Hepatocyte (in vitro differentiated cells): ENCODE measurements around the gene AEN.
"Not testable (repeated sequence)": the region's sequence is repeated elsewhere in the genome, so short reads cannot be mapped to it uniquely, and the experiment has no call there.

ENCODE experiments used
- EZH2 ChIP-seq: fragments of 200-600 bp; sonication (generic); IDR thresholded peaks from 2 replicates; pipeline ENCODE4 v1.6.1; 2016; ENCODE audit warnings: antibody characterized with exemption, mild to moderate bottlenecking, borderline replicate concordance
- EZH2phosphoT487 ChIP-seq: fragments of 200-600 bp; sonication (generic); IDR thresholded peaks from one replicate; pipeline ENCODE4 v1.6.1; 2018; ENCODE audit warnings: antibody characterized with exemption, mild to moderate bottlenecking, low read depth, moderate library complexity; ENCODE audit not compliant: unreplicated experiment, severe bottlenecking
- TF ChIP-seq, protein P1 (sequence below): fragments of 200-600 bp; sonication (generic); IDR thresholded peaks from 2 replicates; pipeline ENCODE4 v1.5.1; 2016; ENCODE audit warnings: antibody characterized with exemption, mild to moderate bottlenecking; ENCODE audit not compliant: poor library complexity

DNA sequence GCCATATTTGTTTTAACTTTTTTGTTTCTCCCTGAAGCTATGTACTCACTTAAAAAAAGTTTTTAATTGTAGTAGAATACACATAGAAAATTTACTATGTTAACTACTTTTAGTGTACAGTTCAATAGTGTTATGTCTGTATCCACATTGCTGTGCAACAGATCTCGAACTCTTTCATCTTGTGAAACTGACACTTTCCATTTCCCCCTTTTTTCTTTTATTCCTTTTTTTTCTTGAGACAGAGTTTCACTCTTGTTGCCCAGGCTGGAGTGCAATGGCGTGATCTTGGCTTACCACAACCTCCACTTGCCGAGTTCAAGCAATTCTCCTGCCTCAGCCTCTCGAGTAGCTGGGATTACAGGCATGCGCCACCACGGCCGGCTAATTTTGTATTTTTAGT is 11.7 kb downstream of the AEN start:
- TF ChIP-seq, protein P1, sequence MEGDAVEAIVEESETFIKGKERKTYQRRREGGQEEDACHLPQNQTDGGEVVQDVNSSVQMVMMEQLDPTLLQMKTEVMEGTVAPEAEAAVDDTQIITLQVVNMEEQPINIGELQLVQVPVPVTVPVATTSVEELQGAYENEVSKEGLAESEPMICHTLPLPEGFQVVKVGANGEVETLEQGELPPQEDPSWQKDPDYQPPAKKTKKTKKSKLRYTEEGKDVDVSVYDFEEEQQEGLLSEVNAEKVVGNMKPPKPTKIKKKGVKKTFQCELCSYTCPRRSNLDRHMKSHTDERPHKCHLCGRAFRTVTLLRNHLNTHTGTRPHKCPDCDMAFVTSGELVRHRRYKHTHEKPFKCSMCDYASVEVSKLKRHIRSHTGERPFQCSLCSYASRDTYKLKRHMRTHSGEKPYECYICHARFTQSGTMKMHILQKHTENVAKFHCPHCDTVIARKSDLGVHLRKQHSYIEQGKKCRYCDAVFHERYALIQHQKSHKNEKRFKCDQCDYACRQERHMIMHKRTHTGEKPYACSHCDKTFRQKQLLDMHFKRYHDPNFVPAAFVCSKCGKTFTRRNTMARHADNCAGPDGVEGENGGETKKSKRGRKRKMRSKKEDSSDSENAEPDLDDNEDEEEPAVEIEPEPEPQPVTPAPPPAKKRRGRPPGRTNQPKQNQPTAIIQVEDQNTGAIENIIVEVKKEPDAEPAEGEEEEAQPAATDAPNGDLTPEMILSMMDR, result not testable (repeated sequence)
- TF ChIP-seq EZH2, EZH2phosphoT487: not testable (repeated sequence)
